Activated B cell treated with CpG ODN at 0.5 μM for 24 hours (primary cell): ENCODE data around the gene RUVBL2. TPM values are rescaled to one million over a fixed set of nuclear protein-coding genes. Genes with fewer than 3 reads are reported as not detected.

Experiments
- ATAC-seq: fragments of 200-7000 bp; cut with Tn5 transposase; one replicate; pipeline ENCODE4 v1.10.0; 2021; ENCODE audit warnings: low read depth, mild to moderate bottlenecking, moderate library complexity
- CTCF ChIA-PET: fragments of 350-600 bp; sonication (Branson Sonifier 250); formaldehyde crosslinking; loops from one replicate; lab custom pipeline; 2021; ENCODE audit warnings: antibody characterized with exemption; lab: Charles Lee
- POLR2A ChIA-PET: fragments of 350-600 bp; sonication (Branson Sonifier 250); formaldehyde crosslinking; loops from one replicate; lab custom pipeline; 2021; ENCODE audit warnings: antibody characterized with exemption; lab: Charles Lee
- DNase-seq: peaks from one replicate; pipeline ENCODE4 v3.0.0; 2022
- H3K27ac Mint-ChIP-seq: one replicate; pipeline ENCODE4 v1.8.0; 2020; ENCODE audit warnings: mixed read lengths
- H3K27me3 Mint-ChIP-seq: one replicate; pipeline ENCODE4 v1.8.0; 2021; ENCODE audit warnings: mixed read lengths
- H3K36me3 Mint-ChIP-seq: one replicate; pipeline ENCODE4 v1.8.0; 2021; ENCODE audit warnings: low read depth, mixed read lengths
- H3K4me1 Mint-ChIP-seq: one replicate; pipeline ENCODE4 v1.8.0; 2021; ENCODE audit warnings: mixed read lengths
- H3K4me3 Mint-ChIP-seq: one replicate; pipeline ENCODE4 v1.8.0; 2020; ENCODE audit warnings: mild to moderate bottlenecking, mixed read lengths
- H3K9me3 Mint-ChIP-seq: one replicate; pipeline ENCODE4 v1.8.0; 2020; ENCODE audit warnings: mixed read lengths
- CTCF ChIP-seq: fragments of 200-600 bp; IDR thresholded peaks from one replicate; pipeline ENCODE4 v1.8.0; 2022; ENCODE audit warnings: antibody characterized with exemption, mild to moderate bottlenecking
- intact Hi-C: fragments of 100-400 bp; cut with micrococcal nuclease; formaldehyde crosslinking; loops from one replicate; pipeline ENCODE4 v1.15.1; 2024
- total RNA-seq: library from RNA; stranded (reverse); gene quantifications from 2 replicates; pipeline ENCODE4 v1.2.3, GENCODE V29; 2022

The RUVBL2 gene
- total RNA-seq, 1 donor from 2014 or later = 75.6 TPM

GRCh38 chr19:48988286-48988685 lies 5.4 kb upstream of the RUVBL2 start:
- H3K27ac Mint-ChIP-seq = no peak overlapping the region
- peaks cover 18% of the 10 kb centered on the region for H3K4me1 Mint-ChIP-seq
- intact Hi-C loops = no loop called here
- ChIA-PET CTCF (no interaction called here), POLR2A (no interaction called here)
- no peak for ATAC-seq
- no peak overlapping the region for H3K4me3 Mint-ChIP-seq
- TF ChIP-seq CTCF = no peak
- H3K36me3 Mint-ChIP-seq = peaks cover 37% of the 10 kb centered on the region
- H3K27me3 Mint-ChIP-seq = no peaks in the 10 kb centered on the region
- no peak for DNase-seq
- no peaks in the 10 kb centered on the region for H3K9me3 Mint-ChIP-seq

GRCh38 chr19:48988860-48989259 lies 4.8 kb upstream of the RUVBL2 start:
- CTCF ChIA-PET = no interaction called here
- Mint-ChIP-seq H3K27ac (no peak overlapping the region), H3K9me3 (no peaks in the 10 kb centered on the region), H3K4me1 (peaks cover 24% of the 10 kb centered on the region), H3K36me3 (peaks cover 37% of the 10 kb centered on the region), H3K27me3 (no peaks in the 10 kb centered on the region), H3K4me3 (no peak overlapping the region)
- POLR2A ChIA-PET = no interaction called here
- no peak for TF ChIP-seq CTCF
- ATAC-seq (no peak), DNase-seq (no peak)
- intact Hi-C loops = no loop called here

GRCh38 chr19:48989701-48990291 lies 3.9 kb upstream of the RUVBL2 start:
- Mint-ChIP-seq H3K9me3 (no peaks in the 10 kb centered on the region), H3K4me1 (peaks cover 31% of the 10 kb centered on the region), H3K4me3 (no peak overlapping the region), H3K27me3 (no peaks in the 10 kb centered on the region), H3K36me3 (peaks cover 34% of the 10 kb centered on the region), H3K27ac (no peak overlapping the region)
- intact Hi-C loops = loop anchor here (10.0 kb wide), 3 partner anchors 125 to 885 kb away; partner anchors contain the start of genes AKT1S1, C19orf73, LIN7B and PPFIA3
- ChIA-PET POLR2A (no interaction called here), CTCF (no interaction called here)
- DNase-seq (no peak), ATAC-seq (no peak)
- TF ChIP-seq CTCF = no peak

- peaks cover 37% of the 10 kb centered on the region for H3K4me1 Mint-ChIP-seq
- no peak for TF ChIP-seq CTCF
- intact Hi-C loops = loop anchor here (10.0 kb wide), 3 partner anchors 124 to 884 kb away; partner anchors contain the start of genes AKT1S1, C19orf73, LIN7B and PPFIA3
- H3K4me3 Mint-ChIP-seq = no peak overlapping the region
- ATAC-seq (no peak), DNase-seq (no peak)
- H3K36me3 Mint-ChIP-seq = peaks cover 31% of the 10 kb centered on the region
- no peak overlapping the region for H3K27ac Mint-ChIP-seq
- POLR2A ChIA-PET = no interaction called here
- H3K9me3 Mint-ChIP-seq = no peaks in the 10 kb centered on the region
- H3K27me3 Mint-ChIP-seq = no peaks in the 10 kb centered on the region
- CTCF ChIA-PET = no interaction called here
Observed at GRCh38 chr19:48990400-48990799, 3.3 kb upstream of the RUVBL2 start.

GRCh38 chr19:48991011-48991609 lies 2.6 kb upstream of the RUVBL2 start:
- ChIA-PET POLR2A (interaction anchor here (3.1 kb wide), 1 partner anchor 117 kb away, joined by 51 read pairs; the partner anchor contains the start of gene PPP1R15A), CTCF (interaction anchor here (2.1 to 2.6 kb wide), 2 partner anchors 11 to 20 kb away, joined by 7 to 18 read pairs; no protein-coding TSS in a partner anchor)
- no peaks in the 10 kb centered on the region for H3K9me3 Mint-ChIP-seq
- intact Hi-C loops = loop anchor here (10.0 kb wide), 3 partner anchors 124 to 884 kb away; partner anchors contain the start of genes AKT1S1, C19orf73, LIN7B and PPFIA3
- no peak overlapping the region for H3K27ac Mint-ChIP-seq
- peaks cover 26% of the 10 kb centered on the region for H3K36me3 Mint-ChIP-seq
- no peak overlapping the region for H3K4me3 Mint-ChIP-seq
- DNase-seq (no peak), ATAC-seq (no peak)
- H3K4me1 Mint-ChIP-seq = peaks cover 37% of the 10 kb centered on the region
- TF ChIP-seq CTCF = no peak
- no peaks in the 10 kb centered on the region for H3K27me3 Mint-ChIP-seq
